NCI-H2227 (cell line): ENCODE measurements around the gene PRDM16.

Source experiments
- DNase-seq: peaks from one replicate; lab custom pipeline; 2025; ENCODE audit not compliant: unreplicated experiment; lab: John Stamatoyannopoulos, UW

The PRDM16 gene

DNA sequence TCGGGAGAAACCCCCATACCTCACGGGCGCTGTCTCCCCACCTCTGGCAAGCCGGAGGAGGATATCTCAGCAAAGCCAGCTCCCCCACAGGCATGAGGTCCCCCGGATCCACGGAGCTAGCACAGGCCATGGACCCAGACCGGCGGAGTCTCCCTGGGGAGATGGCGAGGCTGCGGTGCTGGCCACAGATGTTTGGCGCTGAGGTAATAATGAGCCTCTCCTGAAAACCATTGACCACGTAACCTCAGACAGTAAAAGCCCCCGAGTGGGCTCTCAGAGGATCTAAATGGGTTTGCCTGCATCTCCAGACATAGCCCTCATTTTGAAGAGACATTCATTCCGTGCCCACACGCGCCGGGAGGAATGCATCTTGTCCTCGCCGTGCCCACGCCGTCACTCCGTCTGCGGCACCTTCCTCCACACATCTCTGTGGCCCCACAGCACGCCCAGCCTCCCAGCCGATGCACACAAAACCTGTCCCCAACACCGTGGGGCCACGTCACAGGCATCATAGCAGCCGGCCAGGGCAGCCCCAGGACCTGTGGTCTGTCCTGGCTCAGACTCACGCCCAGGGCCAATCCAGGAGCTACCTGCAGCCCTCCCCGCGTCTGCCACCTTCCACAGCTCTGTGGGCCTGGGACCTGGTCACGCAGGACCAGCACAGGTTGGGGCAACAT is 150.9 kb downstream of the PRDM16 start:
- DNase-seq, result no peak

DNA sequence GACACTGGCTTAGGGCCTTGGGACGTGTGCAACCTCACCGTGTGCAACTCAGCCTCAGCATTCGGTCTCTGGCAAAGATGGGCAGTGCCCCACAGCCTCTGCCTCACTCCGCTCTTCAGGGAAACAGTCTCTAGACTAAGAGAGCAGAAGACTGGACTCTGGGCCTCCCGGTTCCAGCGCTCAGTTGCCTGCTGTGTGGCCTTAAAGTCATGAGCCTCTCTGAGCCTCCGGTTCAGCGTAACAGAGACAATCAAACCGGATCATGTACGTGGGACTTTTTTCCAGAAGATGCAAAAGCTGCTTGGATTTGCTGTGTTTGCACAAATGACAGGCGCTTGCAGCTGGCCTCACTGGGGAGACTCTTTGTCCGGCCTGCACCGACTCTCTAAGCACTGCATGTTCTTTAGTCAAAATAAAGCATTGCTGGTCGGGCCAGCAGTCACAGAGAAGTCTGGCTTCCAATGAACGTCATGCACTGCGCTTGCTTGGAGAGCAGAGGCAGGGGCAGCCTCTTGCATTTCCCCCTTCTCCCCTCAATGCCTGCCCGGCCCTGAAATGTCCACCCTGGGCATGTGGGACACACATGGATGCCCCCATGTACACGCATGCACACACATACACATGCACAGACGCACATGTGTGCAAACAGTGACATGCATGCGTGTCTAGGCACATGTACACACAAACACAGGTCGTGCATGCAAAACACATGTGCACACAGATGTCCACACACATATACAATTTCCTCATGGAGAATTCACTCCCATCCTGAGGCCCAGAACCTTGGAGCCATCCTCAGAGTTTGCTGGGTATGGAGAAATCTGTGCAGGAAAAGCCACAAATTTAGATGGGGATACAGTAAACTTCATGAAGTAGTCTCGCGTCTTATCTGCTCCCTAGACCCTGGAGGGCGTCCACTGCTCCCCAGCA is 152.4 kb downstream of the PRDM16 start:
- no peak for DNase-seq

DNA sequence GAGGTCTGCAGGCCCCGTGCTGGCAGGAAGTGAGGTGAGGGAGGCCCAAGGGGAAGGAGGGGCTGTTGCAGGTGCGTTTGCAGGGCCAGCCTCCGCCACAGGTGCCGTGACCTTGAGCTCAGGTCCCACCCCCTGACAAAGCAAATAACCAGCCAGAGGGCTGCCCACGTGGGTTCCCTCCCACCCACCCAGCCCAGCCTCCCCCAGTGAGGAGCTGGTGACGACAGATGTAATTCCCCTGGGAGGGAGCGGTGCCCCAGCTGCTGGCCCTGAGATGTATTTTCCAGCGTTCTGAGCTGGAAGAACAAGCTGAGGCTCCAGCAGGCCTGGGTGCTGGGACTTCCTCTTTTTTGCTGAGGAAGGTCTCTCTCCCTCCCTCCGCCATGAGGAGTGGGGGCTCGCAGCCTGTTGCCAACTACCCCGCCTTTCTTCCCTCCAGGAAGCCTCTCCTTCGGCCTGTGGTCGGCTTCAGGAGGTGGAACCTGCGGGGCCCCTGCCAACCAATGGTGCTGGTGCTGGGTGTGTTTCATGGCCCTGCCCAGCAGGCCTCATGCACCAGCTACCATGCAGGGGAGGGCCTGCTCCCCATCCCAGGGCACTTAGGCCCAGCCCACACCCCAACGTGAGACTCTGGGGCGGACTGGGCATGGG is 153.2 kb downstream of the PRDM16 start:
- DNase-seq, result no peak

DNA sequence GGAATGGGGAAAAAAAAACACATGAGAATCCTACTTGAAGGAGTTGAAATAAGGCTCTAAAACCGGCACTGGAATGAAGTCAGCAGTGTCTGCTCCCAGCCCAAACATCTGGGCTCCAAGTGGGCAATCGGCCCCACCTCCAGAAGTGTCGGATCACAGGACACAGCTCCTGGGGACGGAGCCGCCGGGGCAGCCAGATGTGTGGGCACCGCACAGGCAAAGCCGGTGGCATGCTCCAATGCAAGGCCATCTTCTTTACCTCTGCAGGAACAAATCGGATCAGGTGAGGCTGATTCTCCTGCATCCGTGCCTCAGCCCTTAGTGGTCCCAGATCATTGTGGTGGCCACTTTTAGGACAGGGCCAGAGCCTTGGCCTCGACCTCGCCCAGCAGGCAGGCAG is 156.7 kb downstream of the PRDM16 start:
- no peak for DNase-seq

DNA sequence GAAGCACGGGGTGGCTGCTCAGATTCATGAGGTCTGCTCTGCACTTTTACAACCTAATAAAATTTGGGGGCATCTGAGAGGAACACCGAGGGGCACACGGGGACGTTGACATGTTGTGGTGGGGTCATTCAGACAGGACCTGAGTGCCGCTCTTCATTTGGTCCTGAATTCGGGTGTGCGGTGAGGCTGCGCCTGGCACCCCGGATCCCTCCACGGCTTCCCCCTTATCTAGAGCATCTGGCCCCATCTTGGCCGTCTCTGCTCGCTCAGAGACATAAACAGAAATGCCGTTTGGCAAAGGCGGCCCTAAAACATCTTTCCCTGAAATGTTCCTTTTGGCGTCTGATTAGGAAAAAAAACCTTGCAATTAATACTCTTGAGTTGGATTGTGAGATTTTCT is 157.2 kb downstream of the PRDM16 start:
- DNase-seq, result no peak

DNA sequence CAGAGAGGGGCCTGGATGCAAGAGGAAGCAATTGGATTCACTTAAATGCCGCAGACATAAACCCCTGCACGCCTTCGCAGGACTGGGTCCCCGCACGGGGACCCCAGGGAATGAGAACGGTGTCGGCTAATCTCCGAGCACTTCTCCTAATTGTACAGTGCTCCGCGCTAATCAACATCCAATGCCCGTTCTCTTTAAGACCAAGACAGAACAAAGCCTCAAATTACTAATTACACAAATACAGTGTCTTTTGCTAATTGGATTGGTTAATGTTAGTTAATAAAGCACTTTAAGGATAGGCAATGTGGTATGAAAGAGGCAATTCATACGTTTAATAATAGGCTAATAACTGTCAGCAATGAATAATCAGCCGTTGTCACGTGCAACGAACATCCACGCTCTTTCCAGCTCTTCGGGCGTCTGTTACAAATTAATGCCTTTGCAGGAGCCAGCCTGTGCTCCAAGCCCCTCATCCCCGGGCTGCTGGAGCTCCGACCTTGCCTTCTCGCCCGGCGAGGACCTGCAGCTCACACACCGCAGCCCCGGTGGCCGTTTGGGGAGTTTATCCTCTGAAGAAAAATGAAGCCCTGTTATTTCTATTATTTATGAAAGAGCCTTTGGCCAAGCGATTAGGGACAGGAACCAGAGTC is 157.8 kb downstream of the PRDM16 start:
- DNase-seq, result no peak

DNA sequence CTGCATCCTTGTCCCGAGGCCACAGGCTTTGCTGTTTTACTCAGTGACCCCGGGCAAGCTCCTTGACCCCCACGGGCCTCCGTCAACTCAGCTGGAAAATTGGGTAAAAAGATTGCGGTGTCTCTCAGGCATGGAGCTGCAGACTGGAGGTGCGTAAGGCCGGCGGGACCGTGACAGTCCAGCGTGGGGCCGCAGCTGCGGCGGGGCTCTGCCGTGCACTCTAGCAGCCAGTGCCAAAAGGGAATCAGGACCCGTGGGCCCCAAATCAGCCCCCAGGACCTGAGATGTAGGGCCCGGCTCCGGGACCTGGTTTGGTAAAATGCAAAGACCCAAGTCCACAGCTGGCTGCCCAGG is 158.3 kb downstream of the PRDM16 start:
- DNase-seq, result no peak

DNA sequence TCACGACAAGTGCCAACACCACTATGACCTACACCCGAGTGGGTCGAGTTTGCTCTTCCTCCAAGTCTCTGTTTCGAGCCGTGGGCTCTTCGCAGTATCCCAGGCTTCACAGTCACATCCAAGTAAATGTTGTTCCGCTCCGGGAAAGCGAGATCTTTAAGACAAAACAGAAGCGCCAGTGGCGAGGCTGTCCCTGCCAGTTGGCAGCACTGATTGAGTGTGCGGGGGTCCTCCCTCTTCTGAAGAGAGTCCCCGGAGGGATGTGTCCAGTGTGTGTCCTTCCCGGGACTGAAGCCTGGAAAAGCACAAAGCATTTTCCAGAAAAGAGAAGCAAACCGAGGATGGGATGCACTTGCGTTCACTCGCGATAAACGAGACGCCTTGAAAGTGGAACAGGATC is 158.9 kb downstream of the PRDM16 start:
- no peak for DNase-seq

DNA sequence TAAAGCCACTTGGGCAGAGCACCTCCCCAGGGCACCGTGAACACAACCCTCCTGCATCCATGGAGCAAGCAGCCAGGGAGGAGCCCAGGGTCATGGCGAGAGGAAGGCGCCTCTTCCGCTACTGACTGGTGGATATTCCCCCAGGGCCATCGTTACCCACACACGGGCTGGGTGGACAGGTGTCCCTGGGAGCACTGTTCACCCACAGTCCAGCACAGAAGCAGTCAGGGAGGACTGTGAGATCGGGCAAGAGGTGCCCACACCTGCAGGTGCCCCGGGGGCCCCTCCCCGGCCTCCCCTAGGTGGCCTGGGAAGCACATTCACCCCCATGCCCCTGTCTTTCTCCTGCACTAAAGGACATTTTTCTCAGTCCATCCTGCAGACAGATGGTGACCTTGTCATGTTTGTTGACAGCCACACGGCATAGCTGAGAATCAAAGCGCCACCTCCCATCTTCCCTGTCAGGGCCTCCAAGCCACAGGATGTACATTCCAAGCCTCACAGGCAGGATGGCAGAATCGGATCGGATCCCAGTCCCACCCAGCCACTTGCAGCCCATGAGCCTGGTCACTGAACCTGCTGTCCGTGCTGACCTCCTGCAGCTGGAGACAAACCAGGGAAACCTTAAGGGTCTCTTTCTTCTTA is 160.2 kb downstream of the PRDM16 start:
- no peak for DNase-seq

DNA sequence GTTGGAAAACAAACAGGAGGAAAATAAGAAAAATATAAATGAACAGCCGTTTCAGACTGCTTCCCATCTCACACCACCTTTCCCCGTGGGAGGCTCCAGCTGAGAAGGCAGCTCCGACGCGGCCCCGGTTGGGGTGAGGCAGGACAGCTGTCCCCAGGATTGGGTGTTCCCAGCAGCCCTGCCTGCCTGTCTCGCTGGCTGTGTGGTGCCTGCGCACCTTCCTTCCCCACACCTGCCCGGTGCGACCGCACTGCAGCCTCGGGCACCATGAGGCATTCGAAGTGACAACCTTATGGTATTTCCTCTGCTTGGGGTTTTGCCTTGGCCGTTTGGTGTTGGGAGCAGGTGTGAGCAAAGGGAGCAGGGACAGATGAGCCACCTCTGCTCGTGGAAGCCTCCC is 161.6 kb downstream of the PRDM16 start:
- DNase-seq, result no peak

DNA sequence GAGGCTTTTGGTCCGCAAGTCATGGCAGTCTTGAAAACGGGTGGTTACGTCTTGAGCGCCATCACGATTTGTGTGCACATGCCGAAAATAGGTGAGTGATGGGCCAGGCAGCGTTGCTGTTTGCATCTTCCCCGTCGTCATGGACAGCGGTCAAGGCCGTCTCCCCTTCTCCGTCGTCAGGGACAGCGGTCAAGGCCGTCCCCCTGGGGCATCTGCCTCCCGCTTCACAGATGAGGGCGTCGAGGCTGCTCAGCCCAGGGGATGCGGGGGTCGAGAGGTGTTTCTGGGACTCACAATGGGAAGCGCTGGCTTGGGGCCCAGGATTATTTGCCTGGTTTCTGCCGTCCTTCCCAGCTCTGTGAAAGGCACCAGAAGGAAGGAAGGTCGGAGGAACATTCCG is 162.2 kb downstream of the PRDM16 start:
- no peak for DNase-seq

DNA sequence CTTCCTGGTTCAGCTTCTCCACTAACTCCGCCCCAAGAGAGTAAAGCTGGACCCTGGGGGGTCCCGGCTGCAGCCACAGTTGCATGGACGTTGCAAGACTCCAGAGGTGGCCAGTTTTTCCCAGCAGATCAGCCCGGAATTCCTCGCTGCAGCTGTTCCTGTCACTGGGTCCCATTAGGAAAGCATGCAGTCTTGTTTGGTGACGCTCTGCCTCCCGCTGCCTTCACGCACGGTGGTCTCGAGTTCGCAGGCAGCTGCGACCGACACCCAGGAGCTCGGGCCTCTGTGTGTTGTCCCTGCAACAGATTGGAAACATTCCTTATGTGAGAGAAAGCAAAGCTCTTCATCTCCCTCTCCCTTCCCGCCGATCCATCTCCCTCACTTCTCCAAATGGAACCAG is 162.8 kb downstream of the PRDM16 start:
- no peak for DNase-seq

DNA sequence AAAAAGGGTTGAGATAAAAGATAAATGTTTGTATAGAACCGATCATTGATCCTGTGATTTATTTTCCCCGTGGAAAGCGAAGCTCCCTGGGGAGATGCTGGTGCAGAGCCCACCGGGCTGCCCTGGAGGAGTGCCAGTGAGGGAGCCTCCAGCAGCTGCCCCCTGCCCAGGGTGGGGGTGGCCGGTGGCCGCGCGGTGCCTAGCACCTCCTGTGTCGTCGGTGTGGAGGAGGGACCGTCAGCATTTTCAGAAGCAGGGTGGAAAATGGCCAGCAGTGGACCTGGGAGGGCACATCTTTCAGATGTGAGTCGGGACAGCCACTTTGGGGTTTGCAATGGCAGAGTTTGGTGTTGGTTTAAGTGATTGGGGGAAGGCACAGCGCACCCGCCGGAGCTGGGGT is 164.0 kb downstream of the PRDM16 start:
- no peak for DNase-seq

DNA sequence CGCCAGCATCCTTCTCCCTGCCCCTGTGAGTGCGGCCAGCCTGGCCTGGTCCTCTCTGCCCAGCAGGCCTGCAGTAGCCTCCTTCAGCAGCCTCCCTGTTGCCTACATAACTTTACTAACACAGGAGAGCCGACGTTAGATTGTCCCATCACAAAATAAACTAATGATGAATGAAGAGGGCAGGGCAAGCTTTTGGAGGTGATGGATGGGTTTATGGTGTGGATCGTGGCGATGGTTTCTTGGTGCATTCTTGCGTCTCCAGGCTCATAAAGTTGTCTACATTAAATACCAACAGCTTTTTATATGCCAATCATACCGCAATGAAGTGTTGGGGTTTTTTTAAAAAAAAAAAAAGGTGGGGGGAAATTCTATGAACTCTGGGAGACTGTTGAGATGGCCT is 164.5 kb downstream of the PRDM16 start:
- DNase-seq, result no peak

DNA sequence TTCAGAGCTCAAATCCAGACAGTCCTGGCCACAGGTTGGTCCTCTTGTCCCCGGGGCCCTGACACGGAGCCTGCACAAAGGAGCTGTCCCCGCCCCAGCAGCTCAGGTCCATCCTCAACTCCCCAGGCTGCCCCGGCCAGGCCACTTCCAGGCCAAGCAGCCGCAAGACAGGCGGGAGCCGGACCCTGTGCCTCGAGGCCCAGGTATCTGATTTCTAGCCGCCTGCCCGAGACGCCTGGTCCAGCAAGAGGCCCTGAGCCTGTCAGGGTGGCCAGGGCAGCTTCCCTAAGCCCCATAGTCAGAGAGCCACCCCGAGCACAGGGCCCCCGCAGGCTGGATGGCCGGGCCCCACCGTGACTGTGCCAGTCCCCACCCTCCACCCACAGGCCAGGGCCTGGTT is 165.3 kb downstream of the PRDM16 start:
- no peak for DNase-seq

DNA sequence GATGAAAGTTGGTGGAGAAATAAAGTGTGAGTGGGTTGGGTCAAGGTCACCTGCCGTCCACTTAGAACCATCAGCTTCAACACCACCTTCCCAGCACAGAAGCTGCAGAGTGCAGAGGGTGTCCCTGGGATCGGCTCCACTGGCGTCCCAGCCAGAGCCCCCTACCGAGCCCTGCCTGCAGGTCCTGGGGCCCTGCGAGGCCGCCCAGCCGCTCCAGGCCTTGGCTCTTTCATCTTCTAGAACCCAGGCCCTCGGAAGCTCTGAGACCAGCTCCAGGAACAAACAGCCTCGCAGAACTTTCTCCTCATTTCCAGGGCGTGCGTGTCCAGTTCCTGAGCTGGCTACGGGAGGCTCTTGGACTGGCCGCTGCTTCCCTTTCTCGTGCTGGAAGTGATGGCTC is 166.0 kb downstream of the PRDM16 start:
- DNase-seq, result no peak

DNA sequence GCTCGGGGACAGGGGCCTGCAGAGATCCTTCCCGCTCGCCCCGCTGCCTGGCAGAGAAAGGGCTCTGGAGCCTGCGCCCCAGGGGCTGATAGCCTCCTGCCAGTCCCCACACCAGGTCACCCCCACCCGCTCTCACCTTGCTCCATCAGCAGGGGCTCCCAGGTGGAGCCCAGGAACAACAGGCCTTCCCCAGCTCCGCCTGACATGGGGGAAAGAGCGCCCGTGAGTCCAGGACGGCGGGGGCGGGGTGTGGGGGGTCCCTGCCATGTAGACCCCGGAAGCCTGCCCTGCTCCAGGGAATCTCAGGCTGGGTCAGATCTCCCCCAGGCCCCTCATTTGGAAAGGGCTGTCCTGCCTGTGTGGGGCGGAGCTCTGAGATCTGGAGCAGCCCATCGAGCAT is 166.5 kb downstream of the PRDM16 start:
- DNase-seq, result no peak

DNA sequence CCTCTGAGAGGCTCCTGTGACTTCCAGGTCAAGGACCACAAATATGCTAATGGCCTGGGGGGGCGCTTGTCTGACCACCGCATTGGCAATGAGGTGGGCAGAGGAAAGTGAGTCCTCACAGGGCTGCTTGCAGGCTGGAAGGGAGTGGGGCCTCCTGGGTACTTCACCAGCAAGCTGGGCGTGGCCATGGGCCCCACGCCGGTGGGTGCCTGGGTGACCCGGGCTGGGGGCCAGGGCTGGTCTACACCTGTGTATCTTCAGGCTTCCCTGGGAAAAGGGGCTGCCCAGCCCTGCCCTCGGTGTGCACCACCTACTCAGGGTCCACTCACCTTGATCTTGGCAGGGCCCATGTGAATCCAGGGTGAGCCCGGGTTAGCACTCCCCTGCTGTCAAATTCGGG is 167.4 kb downstream of the PRDM16 start:
- DNase-seq, result no peak

DNA sequence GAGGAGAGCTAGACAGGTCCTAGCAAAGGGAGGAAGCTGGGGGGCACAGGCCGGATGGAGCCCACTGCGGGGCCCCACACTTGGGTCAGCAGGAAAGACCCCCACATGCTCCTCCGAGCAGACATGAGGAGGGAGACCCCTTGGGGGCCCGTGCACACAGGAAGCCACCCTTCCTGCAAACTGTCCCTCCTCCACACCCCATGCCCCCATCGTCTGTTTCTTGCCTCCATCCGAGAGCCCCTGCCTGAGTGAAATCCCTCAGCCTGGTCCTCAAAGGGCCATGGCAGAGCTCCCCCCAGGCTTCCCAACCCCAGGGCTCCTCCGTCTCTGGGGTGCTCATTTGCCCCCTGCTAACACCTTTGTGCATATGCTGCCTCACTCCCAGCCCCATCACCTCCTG is 168.0 kb downstream of the PRDM16 start:
- DNase-seq, result no peak

DNA sequence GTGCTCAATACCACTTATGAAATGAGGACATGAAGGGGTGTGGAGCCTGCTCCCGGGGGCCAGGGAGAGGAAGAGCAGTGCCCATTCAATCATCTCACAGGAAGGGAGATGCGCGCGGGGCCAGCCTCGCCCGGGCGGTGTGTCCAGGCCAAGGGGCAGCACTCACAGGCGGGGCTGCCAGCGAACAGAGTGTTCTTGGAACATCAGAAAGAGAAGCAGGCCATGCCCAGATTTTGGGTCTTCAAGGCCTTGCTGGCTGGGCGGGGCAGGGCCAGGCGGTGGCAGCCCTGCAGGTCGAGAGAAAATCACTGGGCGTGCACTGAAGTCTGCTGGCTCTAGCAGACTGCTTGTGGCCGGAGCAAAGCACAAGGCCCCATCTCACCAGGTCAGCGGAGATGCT is 168.6 kb downstream of the PRDM16 start:
- no peak for DNase-seq
